ENCODE results near the gene ABHD10. TPM values are rescaled to one million over a fixed set of nuclear protein-coding genes. Genes with fewer than 3 reads are reported as not detected.

The ABHD10 gene
- total RNA-seq, 4 donors from 2014 or later, result 40.8 to 54.9 (median 50.6) TPM

DNA sequence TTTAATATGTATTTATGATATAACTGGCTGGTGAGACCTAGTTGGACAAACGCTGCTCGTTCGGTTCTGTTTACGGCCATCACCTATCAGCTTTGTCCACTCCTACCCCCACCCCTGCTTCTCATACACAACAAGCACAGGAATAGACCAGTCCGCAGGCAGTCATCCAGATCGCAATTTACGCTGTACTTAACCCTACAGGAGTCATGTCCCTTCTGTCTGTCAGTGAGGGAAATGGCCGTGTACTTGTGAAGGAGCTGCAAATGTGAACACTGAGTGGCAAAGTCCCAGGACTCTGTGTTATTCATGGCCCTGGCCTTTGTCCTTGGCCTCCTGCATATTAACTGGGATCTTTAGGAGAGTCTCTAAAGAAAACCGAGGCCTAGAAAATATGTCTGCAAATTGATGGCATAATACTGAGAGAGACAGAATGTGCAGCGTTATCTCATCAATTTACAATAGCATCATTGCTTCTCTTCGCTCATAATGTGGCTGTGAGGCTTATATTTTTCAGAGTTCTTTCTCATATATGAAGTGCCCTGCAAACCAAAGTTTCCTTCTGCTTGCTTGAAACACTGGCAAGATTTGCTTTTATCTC lies 7.2 kb upstream of the ABHD10 start:
- DNase-seq, result peak; percentile 81 to 88
- WGBS, 2 donors, result 48 to 55% methylated on average over 11 of the region's 11 CpGs
- Histone ChIP-seq H3K27ac (peak overlapping the region; percentile 60 to 82 (median 69)), H3K27me3 (no peaks in the 10 kb centered on the region), H3K4me1 (peaks cover 24 to 36% of the 10 kb centered on the region in 2 donors), H3K4me3 (replicated peaks in 1 of 3) (no peak overlapping the region), H3K9me3 (no peaks in the 10 kb centered on the region), H3K36me3 (peaks cover 0 to 2% of the 10 kb centered on the region in 2 donors)
- TF ChIP-seq, protein P1, sequence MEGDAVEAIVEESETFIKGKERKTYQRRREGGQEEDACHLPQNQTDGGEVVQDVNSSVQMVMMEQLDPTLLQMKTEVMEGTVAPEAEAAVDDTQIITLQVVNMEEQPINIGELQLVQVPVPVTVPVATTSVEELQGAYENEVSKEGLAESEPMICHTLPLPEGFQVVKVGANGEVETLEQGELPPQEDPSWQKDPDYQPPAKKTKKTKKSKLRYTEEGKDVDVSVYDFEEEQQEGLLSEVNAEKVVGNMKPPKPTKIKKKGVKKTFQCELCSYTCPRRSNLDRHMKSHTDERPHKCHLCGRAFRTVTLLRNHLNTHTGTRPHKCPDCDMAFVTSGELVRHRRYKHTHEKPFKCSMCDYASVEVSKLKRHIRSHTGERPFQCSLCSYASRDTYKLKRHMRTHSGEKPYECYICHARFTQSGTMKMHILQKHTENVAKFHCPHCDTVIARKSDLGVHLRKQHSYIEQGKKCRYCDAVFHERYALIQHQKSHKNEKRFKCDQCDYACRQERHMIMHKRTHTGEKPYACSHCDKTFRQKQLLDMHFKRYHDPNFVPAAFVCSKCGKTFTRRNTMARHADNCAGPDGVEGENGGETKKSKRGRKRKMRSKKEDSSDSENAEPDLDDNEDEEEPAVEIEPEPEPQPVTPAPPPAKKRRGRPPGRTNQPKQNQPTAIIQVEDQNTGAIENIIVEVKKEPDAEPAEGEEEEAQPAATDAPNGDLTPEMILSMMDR (IDR thresholded peaks at IDR 0.05), result no peak
- TF ChIP-seq POLR2A (IDR thresholded peaks at IDR 0.05), result no peak
- intact Hi-C loops (cut with DNase I), result no loop called here

DNA sequence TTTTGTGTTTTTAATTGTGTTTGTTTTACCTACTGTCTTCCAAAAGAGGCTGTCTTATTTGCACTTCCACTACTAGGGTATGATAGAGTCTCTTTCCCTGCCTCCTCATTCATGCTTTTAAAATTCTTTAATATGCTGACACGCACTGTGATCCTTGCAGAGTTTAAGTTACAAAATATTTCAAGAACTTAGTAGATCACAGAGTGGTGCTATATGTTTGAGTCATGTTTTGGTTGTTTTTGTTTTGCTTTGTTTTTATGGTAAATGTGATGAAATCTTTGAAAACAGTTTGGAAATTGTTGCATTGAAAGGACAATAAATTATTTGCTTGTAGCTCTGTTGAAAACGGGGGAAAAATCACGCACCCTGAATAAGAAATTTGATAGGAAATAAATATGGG lies 5.9 kb upstream of the ABHD10 start:
- peaks cover 0 to 2% of the 10 kb centered on the region in 2 donors for H3K36me3 ChIP-seq
- H3K27ac ChIP-seq, result no peak overlapping the region
- TF ChIP-seq POLR2A (IDR thresholded peaks at IDR 0.05), result no peak
- TF ChIP-seq, protein P1 (IDR thresholded peaks at IDR 0.05), result no peak
- H3K27me3 ChIP-seq, result no peaks in the 10 kb centered on the region
- H3K4me1 ChIP-seq, result peaks cover 24 to 31% of the 10 kb centered on the region in 2 donors
- DNase-seq, result no peak
- no peaks in the 10 kb centered on the region for H3K9me3 ChIP-seq
- no peak overlapping the region for H3K4me3 ChIP-seq (replicated peaks in 1 of 3)
- 56 to 80% methylated on average over 3 of the region's 3 CpGs for WGBS, 2 donors
- intact Hi-C loops (cut with DNase I), result no loop called here

DNA sequence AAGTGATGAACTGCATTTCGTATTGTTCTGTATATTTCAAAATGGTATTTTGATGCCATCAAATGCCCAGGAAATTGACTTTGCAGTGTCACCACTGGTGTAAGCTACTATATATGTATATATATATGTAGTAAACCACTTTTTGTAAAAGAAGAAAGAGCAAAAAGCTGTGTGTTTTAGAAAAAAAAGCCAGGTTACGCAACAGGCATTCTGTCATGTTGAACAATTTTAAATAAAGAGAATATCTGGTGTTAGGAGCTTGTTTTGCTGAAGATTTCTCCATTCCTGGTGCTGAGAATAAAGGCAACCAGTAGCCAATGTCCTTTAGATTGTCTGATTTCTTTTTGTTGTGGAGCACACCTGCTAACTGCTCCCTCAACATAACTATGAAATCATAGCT lies 3.7 kb upstream of the ABHD10 start:
- Histone ChIP-seq H3K4me3 (replicated peaks in 1 of 3) (no peak overlapping the region), H3K27ac (no peak overlapping the region), H3K27me3 (no peaks in the 10 kb centered on the region), H3K36me3 (peaks cover 0 to 2% of the 10 kb centered on the region in 2 donors), H3K9me3 (no peaks in the 10 kb centered on the region), H3K4me1 (peaks cover 14 to 18% of the 10 kb centered on the region in 2 donors)
- 95 to 99% methylated on average over 2 of the region's 2 CpGs for WGBS, 2 donors
- DNase-seq, result no peak
- intact Hi-C loops (cut with DNase I), result no loop called here
- no peak for TF ChIP-seq POLR2A (IDR thresholded peaks at IDR 0.05)
- TF ChIP-seq, protein P1 (IDR thresholded peaks at IDR 0.05), result no peak

DNA sequence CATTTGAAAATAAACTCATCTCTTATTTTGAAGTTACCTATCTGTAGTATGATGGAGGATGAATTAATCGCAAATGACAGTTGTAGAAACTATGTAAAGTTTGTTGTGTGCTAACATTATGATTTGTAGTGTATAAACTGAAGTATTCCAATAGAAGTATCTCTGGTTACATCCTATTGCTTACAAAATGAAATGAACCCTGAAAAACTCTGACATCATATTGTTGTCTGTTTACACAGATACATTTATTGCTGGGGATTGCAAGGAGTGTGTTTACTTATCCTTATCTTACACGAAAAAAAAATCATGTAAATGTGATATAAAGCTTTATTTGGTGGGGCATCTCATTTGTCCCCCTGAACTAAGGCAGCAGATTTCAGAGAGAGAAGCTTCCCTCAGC lies 2.6 kb upstream of the ABHD10 start:
- H3K9me3 ChIP-seq, result no peaks in the 10 kb centered on the region
- peaks cover 0 to 2% of the 10 kb centered on the region in 2 donors for H3K36me3 ChIP-seq
- H3K27me3 ChIP-seq, result no peaks in the 10 kb centered on the region
- TF ChIP-seq POLR2A (IDR thresholded peaks at IDR 0.05), result no peak
- TF ChIP-seq, protein P1 (IDR thresholded peaks at IDR 0.05), result no peak
- intact Hi-C loops (cut with DNase I), result no loop called here
- H3K27ac ChIP-seq, result no peak overlapping the region
- DNase-seq, result no peak
- peaks cover 8 to 16% of the 10 kb centered on the region in 2 donors for H3K4me1 ChIP-seq
- no peak overlapping the region for H3K4me3 ChIP-seq (replicated peaks in 1 of 3)
- WGBS, 2 donors, result 74 to 79% methylated on average over 2 of the region's 2 CpGs

DNA sequence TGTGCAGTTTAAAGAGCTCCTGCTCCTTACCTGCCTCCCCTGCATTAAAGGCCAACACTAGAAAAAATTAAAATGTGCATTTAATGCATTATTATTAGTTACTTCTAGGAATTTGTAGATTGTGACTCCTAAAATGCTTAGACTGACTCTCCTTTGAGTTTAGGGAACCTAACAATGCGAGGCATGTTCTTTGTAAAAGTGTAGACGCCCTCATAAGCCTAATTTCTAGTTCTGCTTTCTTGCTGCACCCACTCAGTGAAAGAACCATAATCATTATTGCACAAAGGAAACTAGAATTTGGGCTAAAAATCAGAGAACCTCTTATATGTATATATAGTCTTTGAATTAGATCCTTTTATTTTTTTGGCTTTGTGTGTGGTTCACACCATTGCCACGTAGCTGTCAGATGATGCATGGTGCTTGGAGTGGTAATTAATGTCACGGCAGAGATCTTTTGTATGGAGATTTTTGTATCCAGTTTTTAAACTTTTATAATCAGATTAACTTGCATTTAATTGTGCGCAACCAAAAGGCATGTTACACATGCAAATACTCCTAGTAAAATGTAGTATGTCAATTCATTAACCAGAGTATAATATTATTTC lies 710 bp downstream of the ABHD10 start:
- Histone ChIP-seq H3K4me3 (replicated peaks in 1 of 3) (peak overlapping the region; percentile 49 to 92 (median 61)), H3K36me3 (no peaks in the 10 kb centered on the region), H3K9me3 (no peaks in the 10 kb centered on the region), H3K4me1 (peaks cover 8 to 25% of the 10 kb centered on the region in 2 donors), H3K27me3 (no peaks in the 10 kb centered on the region), H3K27ac (peak overlapping the region; percentile 46 to 76 (median 74))
- no peak for DNase-seq
- TF ChIP-seq, protein P1 (IDR thresholded peaks at IDR 0.05), result no peak
- TF ChIP-seq POLR2A (IDR thresholded peaks at IDR 0.05), result no peak
- 27 to 29% methylated on average over 5 of the region's 5 CpGs for WGBS, 2 donors
- intact Hi-C loops (cut with DNase I), result no loop called here

Data from thyroid gland (tissue), 4 donors.